Measurements from ENCODE around the gene FOLR1. TPM values are rescaled to one million over a fixed set of nuclear protein-coding genes. Genes with fewer than 3 reads are reported as not detected.

Gene FOLR1
- total and polyA plus RNA-seq, 9 of the 15 experiments (the other 6 are each of a cell fraction or from before 2014, with no cell fraction given): 0.22 to 2.3 (median 1.0) TPM

GRCh38 chr11:72224564-72225410 lies 32.8 kb downstream of the FOLR1 start, which contains the start of gene INPPL1 (continued):
- TF ChIP-seq MAFF (IDR thresholded peaks at IDR 0.05; ENCODE audit: low read length): no peak
- peak; percentile 64 for TF ChIP-seq RBFOX2 (IDR thresholded peaks at IDR 0.05; ENCODE audit: low read depth, low read length)
- 0 out of 2 replicates have a peak, but pooled peaks have one; percentile 10 for TF ChIP-seq ZNF395 (CRISPR knock-in tag; IDR thresholded peaks at IDR 0.05)
- no peak for TF ChIP-seq TCF3 (CRISPR knock-in tag; IDR thresholded peaks at IDR 0.05)
- TF ChIP-seq ZBTB7A (IDR thresholded peaks at IDR 0.05; ENCODE audit: borderline replicate concordance, control insufficient read depth, low read depth, low read length): peak; percentile 35; the same call in 1 of the 2 replicates
- no peak for TF ChIP-seq ZNF583 (CRISPR knock-in tag; IDR thresholded peaks at IDR 0.05)
- no peak for TF ChIP-seq CLOCK (CRISPR knock-in tag; IDR thresholded peaks at IDR 0.05; ENCODE audit: borderline replicate concordance)
- peak; percentile 14 for TF ChIP-seq FIP1L1 (IDR thresholded peaks at IDR 0.05; ENCODE audit: low read depth, low read length, poor library complexity, severe bottlenecking)
- TF ChIP-seq ZNF175 (CRISPR knock-in tag; IDR thresholded peaks at IDR 0.05; ENCODE audit: low read depth): no peak

Measured in K562 (cell line).